GM18873 (cell line): ENCODE results near the gene HSPB2.
A peak's percentile ranks its signal among the peaks of the same experiment; 100 is the strongest.
"Not testable (repeated sequence)": the region's sequence is repeated elsewhere in the genome, so short reads cannot be mapped to it uniquely, and the experiment has no call there.

Experiments
- ATAC-seq: cut with Tn5 transposase; IDR thresholded peaks from one replicate; pipeline ENCODE4 v1.9.1; 2021; ENCODE audit warnings: mild to moderate bottlenecking, moderate library complexity, moderate number of reproducible peaks; ENCODE audit not compliant: unreplicated experiment, low FRiP score

HSPB2 gene

GRCh38 chr11:111913031-111913861 lies 712 bp downstream of the HSPB2 start:
- ATAC-seq: no peak

DNA sequence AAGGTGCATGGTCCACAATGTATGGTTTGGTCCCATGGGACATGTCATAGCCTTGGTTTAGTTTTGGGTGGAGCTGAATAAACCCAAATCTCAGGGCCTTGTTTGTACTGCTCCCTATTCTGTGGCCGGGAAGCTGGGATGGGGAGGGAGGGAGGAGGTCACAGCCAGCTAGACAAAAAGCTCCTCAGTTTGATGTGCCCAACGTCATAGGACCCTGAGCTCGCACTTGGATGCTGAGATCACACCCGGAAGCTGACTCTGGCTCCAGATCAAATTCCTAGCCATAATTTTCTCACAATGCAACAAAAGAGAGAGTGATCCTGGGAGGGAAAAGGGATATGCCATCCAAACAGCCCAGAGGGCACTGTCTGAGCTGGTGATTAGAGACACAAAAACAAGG lies 1.5 kb downstream of the HSPB2 start:
- ATAC-seq: no peak

DNA sequence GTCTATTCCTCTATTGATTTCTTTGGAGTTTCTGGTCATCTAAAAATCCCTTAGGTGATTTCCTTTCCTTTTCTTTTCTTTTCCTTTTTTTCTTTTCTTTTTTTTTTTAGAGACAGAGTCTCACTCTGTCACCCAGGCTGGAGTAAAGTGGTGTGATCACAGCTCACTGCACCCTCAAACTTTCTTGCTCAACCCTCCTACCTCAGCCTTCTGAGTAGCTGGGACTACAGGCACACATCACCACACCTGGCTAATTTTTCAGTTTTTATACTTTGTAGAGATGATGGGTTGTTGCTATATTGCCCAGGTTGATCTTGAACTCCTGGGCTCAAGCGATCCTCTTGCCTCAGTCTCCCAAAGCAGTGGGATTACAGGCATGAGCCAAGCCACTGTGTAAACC lies 4.2 kb downstream of the HSPB2 start:
- no peak for ATAC-seq

DNA sequence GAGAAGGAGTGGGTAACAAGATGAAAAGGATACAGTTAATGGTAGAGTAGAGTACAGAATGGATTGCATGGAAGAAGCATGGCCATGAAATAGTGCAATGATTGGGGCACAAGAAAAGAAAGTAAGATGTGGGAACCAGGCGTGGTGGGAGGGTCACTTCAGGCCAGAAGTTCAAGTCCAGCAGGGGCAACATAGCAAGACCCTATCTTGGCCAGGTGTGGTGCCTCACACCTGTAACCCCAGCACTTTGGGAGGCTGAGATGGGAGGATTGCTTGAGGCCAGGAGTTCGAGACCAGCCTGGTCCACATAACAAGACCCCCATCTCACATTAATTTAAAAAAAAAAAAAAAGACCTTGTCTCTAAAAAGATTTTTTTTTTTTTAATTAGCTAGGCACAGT lies 4.8 kb downstream of the HSPB2 start:
- ATAC-seq: no peak

- ATAC-seq: no peak
Observed at GRCh38 chr11:111917788-111918187, 5.3 kb downstream of the HSPB2 start.

DNA sequence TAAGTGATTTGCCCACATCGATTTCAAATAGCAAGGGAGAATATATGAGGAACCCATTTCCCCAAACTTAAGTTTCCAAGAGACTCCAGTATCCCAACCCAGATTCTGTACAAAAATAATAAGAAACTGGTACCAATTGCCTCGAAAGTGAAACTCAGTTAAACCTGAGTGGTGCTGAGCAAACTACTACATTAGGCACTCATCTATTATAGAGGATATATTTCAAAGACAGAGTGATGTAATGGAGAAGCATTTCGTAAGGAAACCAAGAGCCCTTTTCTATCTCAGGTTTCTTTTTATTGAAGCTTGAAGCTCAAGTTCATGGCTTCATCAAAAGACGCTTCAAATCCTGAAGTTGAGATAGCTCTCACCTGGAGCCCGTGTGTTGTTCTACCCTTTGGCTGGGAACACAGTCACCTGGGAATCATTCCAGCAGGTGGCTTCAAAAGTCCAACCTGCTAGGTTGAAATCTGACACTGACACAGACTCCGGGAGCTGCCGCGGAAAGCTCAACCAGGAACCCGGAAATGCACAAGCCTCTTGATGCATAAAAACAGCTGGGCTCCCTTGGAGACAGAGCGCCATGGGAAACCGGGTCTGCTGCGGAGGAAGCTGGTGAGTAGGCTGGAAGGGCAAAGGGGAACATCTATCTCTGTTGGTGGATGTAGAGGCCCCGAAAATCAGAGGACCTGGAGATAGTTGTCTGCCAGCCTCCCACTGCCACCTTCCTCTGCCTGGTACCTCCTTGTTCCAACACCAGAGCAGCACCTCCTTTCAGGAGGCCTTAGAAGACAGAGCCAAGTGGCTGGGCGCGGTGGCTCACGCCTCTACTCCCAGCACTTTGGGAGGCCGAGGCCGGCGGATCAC lies 6.1 kb downstream of the HSPB2 start, which contains the start of gene C11orf52:
Gene C11orf52, plus strand, starts transcription at position 524 of the 867 bp plus-strand sequence. Its CDS starts 60 bp downstream, at position 584.
- no peak for ATAC-seq

GRCh38 chr11:111920908-111921307 lies 8.4 kb downstream of the HSPB2 start:
- no peak for ATAC-seq

GRCh38 chr11:111921541-111922230 lies 9.2 kb downstream of the HSPB2 start:
- no peak for ATAC-seq

- no peak for ATAC-seq
Observed at GRCh38 chr11:111922803-111923202, 10.3 kb downstream of the HSPB2 start.

DNA sequence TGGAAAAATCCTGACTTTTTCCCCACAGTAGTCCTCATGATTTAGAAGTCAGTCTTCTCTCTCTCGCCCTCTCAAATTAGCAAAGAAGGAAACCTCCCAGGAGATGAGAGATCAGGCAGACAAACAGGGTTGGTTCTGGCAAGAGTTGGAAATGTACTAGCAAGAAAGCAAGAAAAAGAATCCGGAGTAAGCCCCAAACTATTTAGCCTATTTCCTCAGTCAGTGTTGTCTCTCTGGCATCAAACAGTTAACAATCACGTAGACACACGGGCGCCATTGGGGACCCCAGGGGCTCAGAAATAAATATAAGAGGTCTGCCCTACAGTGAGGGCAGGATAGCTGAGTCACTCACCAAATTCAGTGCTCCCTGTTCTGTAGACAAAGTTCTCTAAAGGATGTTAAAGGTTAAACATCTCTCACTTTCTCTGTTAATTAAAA lies 10.8 kb downstream of the HSPB2 start:
- no peak for ATAC-seq

- ATAC-seq: no peak
Observed at GRCh38 chr11:111923951-111924350, 11.4 kb downstream of the HSPB2 start.

GRCh38 chr11:111925953-111926352 lies 13.4 kb downstream of the HSPB2 start:
- ATAC-seq: no peak

DNA sequence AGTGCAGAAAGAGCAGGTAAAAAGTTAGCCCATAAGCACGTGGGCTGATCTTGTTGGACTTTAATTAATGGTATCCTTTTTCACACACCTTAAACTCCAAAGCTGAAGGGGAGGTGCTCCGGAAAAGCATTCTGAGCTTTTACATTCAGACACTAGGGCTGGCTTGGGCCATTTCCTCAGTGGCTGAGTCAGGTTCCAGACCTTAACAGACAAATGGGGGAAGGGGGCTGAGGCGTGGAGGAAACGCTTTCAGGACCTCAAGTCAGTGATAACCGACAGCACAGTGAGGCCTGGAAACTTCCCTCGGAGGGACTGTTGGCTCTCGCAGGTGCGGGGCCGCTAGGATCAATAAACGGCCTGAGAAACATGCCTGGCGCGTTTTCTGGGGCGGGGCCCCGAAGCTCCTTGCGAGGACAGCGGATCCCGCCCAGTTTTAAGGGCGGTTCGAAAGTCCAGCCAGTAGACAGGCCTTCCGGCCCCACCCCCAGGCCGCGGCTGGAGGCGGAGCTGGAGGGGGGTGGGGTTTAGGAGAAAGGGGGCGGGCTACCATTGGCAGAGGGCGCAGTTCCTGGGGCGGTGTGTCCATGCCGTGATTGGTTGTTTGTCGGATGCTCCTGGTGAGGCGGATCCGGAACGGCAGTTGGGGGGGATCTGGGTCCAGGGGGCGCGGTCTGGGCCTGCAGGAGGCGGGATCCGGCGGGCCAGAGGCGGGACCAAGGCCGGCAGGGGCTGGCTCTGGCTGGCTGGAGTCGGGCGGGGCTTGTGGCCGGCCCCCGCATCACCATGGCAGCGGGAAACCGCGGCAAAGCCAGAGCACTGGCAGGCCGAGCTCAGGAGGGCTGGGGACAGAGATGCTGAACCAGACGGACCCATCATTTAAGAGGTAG lies 14.2 kb downstream of the HSPB2 start:
- peak; percentile 79 for ATAC-seq

- ATAC-seq: no peak
Observed at GRCh38 chr11:111930472-111930871, 17.9 kb downstream of the HSPB2 start.

DNA sequence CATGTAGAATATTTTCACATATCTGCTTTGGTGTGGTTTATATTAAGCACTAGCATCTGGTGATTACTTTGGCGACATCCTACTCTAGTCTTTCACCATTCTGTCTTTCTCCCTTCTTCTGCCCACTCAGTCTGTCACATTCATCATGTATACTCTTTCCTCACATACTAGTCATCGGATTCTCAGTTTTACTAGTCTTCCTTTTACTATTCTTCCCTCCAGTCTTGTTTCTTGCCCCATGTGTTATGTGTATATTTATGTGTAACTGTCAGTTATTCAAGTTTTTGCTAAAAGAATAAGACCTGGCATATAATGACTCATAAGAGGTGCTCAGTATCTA lies 20.0 kb downstream of the HSPB2 start:
- ATAC-seq: no peak

DNA sequence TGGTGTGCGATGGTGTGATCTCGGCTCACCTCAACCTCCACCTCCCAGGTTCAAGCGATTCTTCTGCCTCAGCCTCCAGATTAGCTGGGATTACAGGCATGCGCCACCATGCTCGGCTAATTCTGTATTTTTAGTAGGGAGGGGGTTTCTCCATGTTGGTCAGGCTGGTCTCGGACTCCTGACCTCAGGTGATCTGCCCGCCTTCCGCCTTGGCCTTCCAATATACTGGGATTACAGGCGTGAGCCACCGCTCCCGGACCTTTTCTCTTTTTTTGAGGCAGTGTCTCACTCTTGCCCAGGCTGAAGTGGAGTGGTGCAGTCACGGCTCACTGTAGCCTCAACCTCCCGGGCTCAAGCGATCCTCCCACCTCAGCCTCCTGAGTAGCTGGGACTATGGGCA lies 20.6 kb downstream of the HSPB2 start:
- ATAC-seq: not testable (repeated sequence)

- no peak for ATAC-seq
Observed at GRCh38 chr11:111933872-111934271, 21.3 kb downstream of the HSPB2 start.

GRCh38 chr11:111934306-111934705 lies 21.8 kb downstream of the HSPB2 start:
- no peak for ATAC-seq

DNA sequence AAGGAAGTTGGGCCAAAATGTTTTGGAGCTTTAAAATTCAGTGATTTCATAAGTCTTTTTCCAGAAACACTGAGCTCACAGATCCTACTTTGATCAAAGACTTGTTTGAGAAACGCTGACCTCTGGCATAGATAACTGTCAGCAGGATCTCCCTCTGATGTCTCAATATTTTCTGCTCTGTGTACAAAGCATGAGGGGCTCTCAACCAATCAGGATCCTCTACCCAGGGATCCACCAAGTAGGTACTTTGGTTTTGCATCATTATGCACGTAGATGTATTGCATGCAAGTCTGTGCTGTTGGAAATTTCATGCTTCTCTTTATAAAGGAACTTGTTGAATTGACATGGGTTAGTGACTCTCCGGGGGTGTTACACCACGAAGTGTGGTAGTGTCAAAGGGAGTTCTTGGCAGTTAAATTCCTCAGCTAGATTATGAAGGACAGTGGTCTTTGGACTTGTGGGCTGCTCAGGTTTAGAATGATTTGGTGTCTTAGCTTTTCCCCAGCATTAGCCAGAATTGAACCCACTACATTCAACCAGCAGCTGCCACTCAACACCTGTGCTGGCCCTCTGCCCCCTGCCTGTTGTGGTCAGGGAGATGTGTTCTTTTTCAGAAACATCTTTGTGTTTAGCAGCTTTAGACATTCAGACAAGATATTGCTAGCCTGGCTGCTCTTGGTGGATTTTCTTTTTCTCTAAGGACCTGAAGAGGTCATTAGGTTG lies 22.9 kb downstream of the HSPB2 start:
- no peak for ATAC-seq
